Ovary (tissue), 9 donors: ENCODE measurements around the gene TMTC1. TPM values are rescaled to one million over a fixed set of nuclear protein-coding genes. Genes with fewer than 3 reads are reported as not detected.

ENCODE experiments used
- DNase-seq, 5 donors: peaks; one replicate each; pipeline ENCODE4 v3.0.0-alpha.2; 2019 to 2020
- H3K27ac ChIP-seq, 2 donors: fragments of 200-600 bp; one replicate each; pipeline versions ENCODE4 v1.5.1 to v1.8.0; 2019 to 2022
- H3K27me3 ChIP-seq: fragments of 200-600 bp; one replicate; pipeline ENCODE4 v1.8.0; 2022
- H3K36me3 ChIP-seq: fragments of 200-600 bp; sonication (generic); one replicate; pipeline ENCODE4 v1.5.1; 2019
- H3K4me1 ChIP-seq: one replicate; pipeline ENCODE4 v1.8.1; 2013; ENCODE audit warnings: mild to moderate bottlenecking, moderate library complexity; ENCODE audit not compliant: insufficient read depth
- H3K4me3 ChIP-seq: fragments of 200-600 bp; sonication (generic); one replicate; pipeline ENCODE4 v1.5.1; 2017
- H3K9me3 ChIP-seq, 2 donors: fragments of 200-600 bp in 1 of 2; sonication (generic) in 1 of 2; one replicate each; pipeline versions ENCODE4 v1.5.1 to v1.8.1; 2013 to 2019; ENCODE audit warnings: mild to moderate bottlenecking in 1 of 2, moderate library complexity in 1 of 2
- CTCF ChIP-seq, 3 donors: fragments of 450-650 bp in 2 of 3; fragments of 200-600 bp in 1 of 3; IDR thresholded peaks; one replicate each; pipeline versions ENCODE4 v1.5.1 to v1.8.0; 2016 to 2022; ENCODE audit warnings: antibody characterized with exemption in 3 of 3, mild to moderate bottlenecking in 1 of 3
- EP300 ChIP-seq: sonication (generic); formaldehyde crosslinking; IDR thresholded peaks from one replicate; pipeline ENCODE4 v1.6.1; 2017; ENCODE audit warnings: antibody characterized with exemption
- POLR2A ChIP-seq: fragments of 450-650 bp; IDR thresholded peaks from one replicate; pipeline ENCODE4 v1.6.1; 2017; ENCODE audit warnings: antibody characterized with exemption, mild to moderate bottlenecking, moderate library complexity
- WGBS, 3 donors: extraction: QIAGEN DNeasy Blood & Tissue Kit in 1 of 3; methylation state at CpG; one replicate each; pipeline versions ENCODE4 v1.1.5 to v1.1.7; 2013 to 2017; 5-methylcytosine and 5-hydroxymethylcytosine counted together
- intact Hi-C, 4 donors: fragments of 100-400 bp; cut with DNase I; formaldehyde crosslinking; loops; one replicate each; pipeline versions ENCODE4 v1.11.0 to v1.15.1; 2022 to 2023
- polyA plus RNA-seq, 2 donors: library from polyadenylated mRNA; stranded (reverse); fragments of 200-250 nt in 1 of 2; fragments of 350-450 nt in 1 of 2; fragmentation: Illumina TruSeq in 1 of 2; extraction: RNeasy Lipid Tissue Mini Kit (QIAGEN cat#74804) in 1 of 2; gene quantifications; one replicate each; pipeline ENCODE4 v1.2.3, GENCODE V29; 2013 to 2014
- total RNA-seq, 7 donors: library from RNA; depleted of rRNA in 2 of 7; stranded (reverse); fragments of >200 nt in 2 of 7; fragmentation: NEBNext Ultra II Directional in 3 of 7; extraction: Animal tissue kit (Norgen Biotek cat#: 25700) in 3 of 7; gene quantifications; one replicate each; pipeline versions ENCODE4 v1.1.0 to v1.2.4, GENCODE V29; 2016 to 2023
- donor health status: DM: no; HTN: no; CAD: no; lungs with moderate emphysema.
- donor health status: DM: no; HTN: no; CAD: no.
- donor health status: Bipolar disorder and iron deficiency.
- donor health status: DM: yes; HTN: yes; CAD: no.
- donor health status: DM: no; HTN: no; CAD: no.
- donor health status: DM: yes; HTN: yes; CAD: no.

TMTC1 gene
- total and polyA plus RNA-seq, 9 donors = 8.1 to 46.3 (median 21.3) TPM

GRCh38 chr12:29781705-29782266, 2.0 kb downstream of the TMTC1 start:
- Histone ChIP-seq H3K4me3 (peak overlapping the region; percentile 57), H3K36me3 (no peaks in the 10 kb centered on the region), H3K9me3 (no peaks in the 10 kb centered on the region), H3K27ac (peak overlapping the region; percentile 62 to 87), H3K27me3 (no peaks in the 10 kb centered on the region), H3K4me1 (peaks cover 3% of the 10 kb centered on the region)
- WGBS, 3 donors = 9 to 27% (median 12%) methylated on average over 2 of the region's 2 CpGs
- no peak for TF ChIP-seq CTCF (IDR thresholded peaks at IDR 0.05)
- no peak for TF ChIP-seq POLR2A
- TF ChIP-seq EP300 = no peak
- DNase-seq = no peak
- intact Hi-C loops = loop anchor here in 3 of 4 donors (10.0 kb wide), 3 partner anchors 227 to 267 kb away; no protein-coding TSS in a partner anchor

- no peak for DNase-seq
- no peaks in the 10 kb centered on the region for H3K27me3 ChIP-seq
- no peaks in the 10 kb centered on the region for H3K36me3 ChIP-seq
- H3K9me3 ChIP-seq = no peaks in the 10 kb centered on the region
- no peak overlapping the region for H3K27ac ChIP-seq
- H3K4me3 ChIP-seq = no peak overlapping the region
- peaks cover 3% of the 10 kb centered on the region for H3K4me1 ChIP-seq
- intact Hi-C loops = loop anchor here in 3 of 4 donors (10.0 kb wide), 3 partner anchors 226 to 266 kb away; no protein-coding TSS in a partner anchor
- no peak for TF ChIP-seq CTCF (IDR thresholded peaks at IDR 0.05)
- no peak for TF ChIP-seq POLR2A
- TF ChIP-seq EP300 = no peak
Measured at GRCh38 chr12:29781188-29781587, 2.6 kb downstream of the TMTC1 start.

GRCh38 chr12:29780084-29780483, 3.7 kb downstream of the TMTC1 start:
- Histone ChIP-seq H3K27ac (no peak overlapping the region), H3K4me3 (no peak overlapping the region), H3K4me1 (peaks cover 3% of the 10 kb centered on the region), H3K27me3 (no peaks in the 10 kb centered on the region), H3K36me3 (no peaks in the 10 kb centered on the region), H3K9me3 (no peaks in the 10 kb centered on the region)
- intact Hi-C loops = loop anchor here in 3 of 4 donors (10.0 kb wide), 3 partner anchors 225 to 265 kb away; no protein-coding TSS in a partner anchor
- TF ChIP-seq CTCF (IDR thresholded peaks at IDR 0.05) (no peak), POLR2A (no peak), EP300 (no peak)
- no peak for DNase-seq

GRCh38 chr12:29778531-29778930, 5.2 kb downstream of the TMTC1 start:
- Histone ChIP-seq H3K36me3 (no peaks in the 10 kb centered on the region), H3K4me1 (peaks cover 3% of the 10 kb centered on the region), H3K4me3 (no peak overlapping the region), H3K27me3 (no peaks in the 10 kb centered on the region), H3K27ac (no peak overlapping the region), H3K9me3 (no peaks in the 10 kb centered on the region)
- TF ChIP-seq POLR2A (no peak), CTCF (IDR thresholded peaks at IDR 0.05) (no peak), EP300 (no peak)
- intact Hi-C loops = no loop called here
- no peak for DNase-seq
